ENCODE data around the gene USH1G.
A peak's percentile ranks its signal among the peaks of the same experiment; 100 is the strongest.
"Not testable (repeated sequence)": the region's sequence is repeated elsewhere in the genome, so short reads cannot be mapped to it uniquely, and the experiment has no call there.

The USH1G gene

GRCh38 chr17:74922694-74923537, at the start of gene USH1G:
Gene USH1G, minus strand, starts transcription at chr17:74923255. Its CDS starts 182 bp downstream, at chr17:74923073.
- DNase-seq (ENCODE audit: low read depth) = no peak

GRCh38 chr17:74972107-74972972, 49.3 kb upstream of the USH1G start, which contains the start of gene HID1:
Gene HID1, minus strand, starts transcription at chr17:74972759. Its CDS starts 103 bp downstream, at chr17:74972656.
- peak; percentile 70 for DNase-seq (ENCODE audit: low read depth)

- no peak for DNase-seq (ENCODE audit: low read depth)
These were observed 48.7 kb upstream of the USH1G start for GRCh38 chr17:74971842-74972106.

DNA sequence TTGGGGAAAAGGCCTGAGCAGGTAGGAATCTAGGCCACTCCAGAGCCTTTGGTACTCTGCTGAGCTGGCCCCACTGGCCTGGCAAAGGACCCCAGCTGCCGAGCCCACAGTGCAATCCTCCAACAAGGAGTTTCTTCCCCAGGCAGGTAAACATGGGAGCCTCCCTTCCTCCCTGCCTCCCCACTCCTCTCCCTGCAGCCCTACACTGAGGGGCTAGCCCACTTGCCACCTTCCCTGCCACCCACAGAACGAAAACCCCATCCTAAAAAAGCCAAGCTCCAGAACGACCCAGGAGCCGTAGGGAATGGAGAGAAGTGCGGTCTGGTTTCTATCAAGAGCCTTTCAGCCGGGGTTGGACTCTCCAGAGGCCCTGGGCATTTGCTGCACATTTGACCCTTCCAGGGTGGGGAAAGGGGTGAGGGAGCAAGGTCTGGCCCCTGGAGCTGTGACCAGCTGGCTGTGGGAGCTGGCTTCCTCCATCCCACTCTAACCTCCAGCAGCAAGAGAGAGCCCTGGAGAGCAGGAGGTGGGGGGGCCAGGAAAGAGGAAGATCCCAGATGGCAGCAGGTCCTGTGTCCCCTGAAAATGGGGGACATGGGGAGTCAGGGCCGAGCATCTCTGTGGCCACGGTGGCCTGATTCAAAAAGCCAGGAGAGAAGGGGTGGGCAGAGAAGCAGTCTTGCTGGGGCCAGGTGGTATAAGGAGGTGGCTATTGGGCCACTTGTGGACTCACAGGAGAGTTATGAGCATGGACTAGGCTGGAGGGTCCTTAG, 48.2 kb upstream of the USH1G start:
- DNase-seq (ENCODE audit: low read depth) = no peak

DNA sequence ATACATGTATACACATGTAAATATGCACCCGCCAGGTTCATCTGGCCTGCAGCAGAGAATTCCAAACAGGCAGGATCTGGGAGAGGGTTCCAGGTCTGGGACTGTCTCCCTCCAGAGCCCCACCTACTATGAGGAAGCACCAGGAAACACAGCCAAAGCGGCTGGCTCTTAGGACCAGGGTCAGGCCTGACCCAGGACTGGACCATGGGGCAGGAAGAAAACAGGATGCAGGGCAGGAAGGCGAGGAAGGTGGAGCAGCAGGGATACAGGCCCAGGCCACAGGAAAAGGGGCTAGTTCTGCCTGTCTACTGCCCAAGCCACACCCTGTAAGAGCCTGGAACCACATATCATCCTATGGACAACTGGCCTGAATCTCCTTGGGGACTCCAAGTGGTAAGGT, 47.3 kb upstream of the USH1G start:
- no peak for DNase-seq (ENCODE audit: low read depth)

DNA sequence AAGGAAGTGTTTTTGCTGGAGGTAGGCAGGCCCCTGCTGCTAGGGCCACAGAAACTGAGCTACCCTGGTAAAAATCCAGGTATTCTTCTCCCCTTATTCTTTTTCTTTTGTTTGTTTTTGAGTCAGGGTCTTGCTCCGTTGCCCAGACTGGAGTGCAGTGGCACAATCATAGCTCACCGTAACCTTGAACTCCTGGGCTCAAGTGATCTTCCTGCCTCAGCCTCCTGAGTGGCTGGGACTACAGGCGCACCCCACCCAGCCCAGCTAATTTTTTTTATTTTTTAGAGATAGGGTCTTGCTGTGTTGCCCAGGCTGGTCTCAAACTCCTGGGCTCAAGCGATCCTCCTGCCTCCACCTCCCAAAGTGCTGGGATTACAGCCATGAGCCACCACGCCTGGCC, 46.4 kb upstream of the USH1G start:
- not testable (repeated sequence) for DNase-seq (ENCODE audit: low read depth)

DNA sequence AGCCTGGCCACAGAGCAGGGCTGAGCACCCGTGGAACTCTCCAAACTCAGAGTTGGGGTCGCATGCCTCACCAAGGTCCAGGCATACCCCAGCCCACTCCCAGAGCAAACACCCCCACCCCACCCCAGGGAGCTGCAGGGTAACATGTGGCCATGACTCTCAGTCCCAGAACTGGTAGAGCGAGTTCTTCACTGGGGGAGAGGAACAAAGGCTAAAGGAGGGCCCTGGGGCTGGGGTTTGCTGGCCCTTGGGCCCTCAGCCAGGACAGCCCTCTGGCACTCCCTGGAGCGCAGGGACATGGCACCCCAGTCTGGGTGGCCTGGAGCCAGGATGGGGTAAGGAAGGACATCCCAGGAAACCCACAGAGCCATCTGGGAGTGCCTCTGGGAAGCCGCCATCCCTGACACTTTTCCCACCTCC, 45.3 kb upstream of the USH1G start:
- no peak for DNase-seq (ENCODE audit: low read depth)

GRCh38 chr17:74964988-74965622, 42.0 kb upstream of the USH1G start:
- DNase-seq (ENCODE audit: low read depth) = no peak

DNA sequence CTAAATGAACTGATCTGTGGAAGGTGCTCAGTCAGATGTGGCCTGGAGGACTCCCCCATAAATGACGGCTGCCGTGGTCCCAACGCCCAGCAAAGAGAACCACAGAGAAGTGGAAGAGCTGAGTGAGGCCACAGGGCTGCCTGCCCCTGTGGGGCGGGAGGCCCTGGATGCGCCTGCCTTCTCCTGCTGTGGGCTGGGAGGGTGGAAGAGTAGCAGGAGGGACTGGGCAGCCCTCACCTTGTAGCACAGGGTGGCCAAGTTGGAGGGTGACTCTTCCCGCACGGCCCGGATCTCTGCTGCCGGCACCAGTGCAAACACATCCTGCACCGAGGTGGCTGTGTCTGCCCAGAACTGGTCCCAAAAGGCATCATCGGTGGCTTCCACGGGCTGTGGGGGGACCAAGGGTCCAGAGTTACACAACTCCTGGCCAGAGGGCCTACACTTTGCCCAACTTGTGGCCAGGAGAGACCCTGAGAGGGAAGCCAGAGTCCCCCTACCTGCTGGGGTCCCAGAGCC, 41.2 kb upstream of the USH1G start:
- DNase-seq (ENCODE audit: low read depth) = no peak

- DNase-seq (ENCODE audit: low read depth) = no peak
These were observed 40.6 kb upstream of the USH1G start for GRCh38 chr17:74963656-74964055.

DNA sequence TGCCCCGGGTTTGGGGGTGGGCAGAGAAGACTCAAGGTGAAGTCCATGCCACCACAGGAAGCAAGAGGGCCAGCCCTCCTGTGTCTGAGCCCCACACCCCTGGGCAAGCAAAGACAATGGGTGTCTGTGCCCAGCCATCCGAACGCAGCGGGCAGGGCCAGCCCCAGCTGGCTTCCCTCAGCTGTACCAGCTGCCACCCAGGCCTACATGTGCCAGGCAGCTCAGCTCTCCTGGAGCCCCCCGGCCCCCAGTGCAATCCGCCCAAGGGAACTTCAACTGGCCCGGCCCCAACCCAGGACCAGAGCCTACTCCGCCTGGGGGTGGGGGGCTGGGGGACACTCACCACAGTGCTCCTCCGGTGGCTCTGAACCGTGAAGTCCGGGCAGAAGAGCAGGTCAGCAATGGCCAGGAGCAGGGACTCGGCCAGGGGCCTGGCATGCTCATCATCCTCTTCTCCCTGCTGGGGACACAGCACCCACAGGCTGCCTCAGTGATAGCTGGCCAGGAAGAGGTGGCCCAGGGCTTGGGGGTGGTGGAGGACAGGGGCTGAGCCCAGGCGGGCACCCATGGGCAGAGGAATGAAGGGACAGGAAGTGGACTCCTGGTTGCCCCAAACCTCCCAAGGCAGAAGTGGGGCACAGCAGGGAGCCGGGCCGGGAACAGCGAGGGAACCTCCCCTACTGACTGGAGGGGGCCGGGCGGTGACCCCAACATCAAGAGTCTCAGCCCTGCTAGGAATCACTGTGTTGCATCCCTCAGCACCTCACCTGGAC, 39.8 kb upstream of the USH1G start:
- DNase-seq (ENCODE audit: low read depth) = no peak

- DNase-seq (ENCODE audit: low read depth) = peak; percentile 51
These were observed 38.7 kb upstream of the USH1G start for GRCh38 chr17:74961657-74962350.

DNA sequence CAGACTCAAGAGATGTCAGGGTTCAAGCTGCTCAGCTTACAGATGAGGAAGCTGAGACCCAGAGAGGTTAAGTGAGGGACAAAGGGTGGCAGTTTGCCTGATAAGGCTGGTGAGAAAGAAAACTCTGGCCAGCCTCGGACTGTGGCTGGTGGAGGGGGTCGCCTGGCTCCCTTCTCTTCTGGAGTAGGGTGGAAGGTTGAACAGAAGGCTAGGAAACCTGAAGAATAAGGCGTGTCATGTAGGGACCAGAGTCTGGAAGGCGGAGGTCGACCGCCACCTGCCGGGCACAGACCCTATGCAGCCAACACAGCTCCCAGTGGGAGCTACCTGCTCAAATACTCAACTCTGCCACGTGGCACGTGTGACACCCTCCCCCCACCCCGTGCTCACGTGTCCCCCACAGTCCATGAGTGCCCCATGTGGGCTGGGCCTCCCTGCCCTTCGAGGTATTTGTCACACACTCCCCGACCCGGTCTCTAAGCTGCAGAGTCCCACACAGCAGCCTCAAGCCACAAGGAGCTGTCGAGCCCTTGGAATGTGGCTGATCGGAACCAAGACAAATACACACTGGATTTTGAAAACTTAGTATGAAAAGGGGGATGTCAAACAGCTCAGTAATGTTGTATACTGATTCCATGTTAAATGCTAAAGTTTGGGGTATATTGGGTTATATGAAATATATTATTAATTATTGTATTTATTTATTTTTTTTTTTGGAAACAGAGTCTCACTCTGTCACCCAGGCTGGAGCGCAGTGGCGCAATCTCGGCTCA, 37.7 kb upstream of the USH1G start:
- no peak for DNase-seq (ENCODE audit: low read depth)

GRCh38 chr17:74959826-74960515, 36.9 kb upstream of the USH1G start:
- DNase-seq (ENCODE audit: low read depth) = no peak

- peak; percentile 29 for DNase-seq (ENCODE audit: low read depth)
These were observed 35.1 kb upstream of the USH1G start for GRCh38 chr17:74957935-74958740.

GRCh38 chr17:74956093-74956492, 33.0 kb upstream of the USH1G start:
- no peak for DNase-seq (ENCODE audit: low read depth)

GRCh38 chr17:74954665-74955421, 31.8 kb upstream of the USH1G start:
- no peak for DNase-seq (ENCODE audit: low read depth)
